ENCODE measurements around the gene OTUD3. TPM values are rescaled to one million over a fixed set of nuclear protein-coding genes. Genes with fewer than 3 reads are reported as not detected.

The OTUD3 gene
- polyA plus RNA-seq, 1 of the 3 experiments (the other 2 are of a cell fraction): 2.6 TPM

GRCh38 chr1:19918057-19918456 is 35.9 kb downstream of the OTUD3 start:
- DNase-seq: peak; percentile 86
- no peak overlapping the region for H3K4me2 ChIP-seq
- no peaks in the 10 kb centered on the region for H3K27me3 ChIP-seq (ENCODE audit: insufficient read depth)
- H2AFZ ChIP-seq (ENCODE audit: low read depth): no peak overlapping the region
- H3K4me3 ChIP-seq (ENCODE audit: low read depth in 2 of 2, low read length in 1 of 2): peak overlapping the region in 1 of 2 experiments; percentile 30; a peak in 1 of 4 replicates
- POLR2A ChIA-PET: no interaction called here
- H3K9me3 ChIP-seq: no peaks in the 10 kb centered on the region
- H3K79me2 ChIP-seq (ENCODE audit: insufficient read depth): no peaks in the 10 kb centered on the region
- H4K20me1 ChIP-seq (ENCODE audit: insufficient read depth): no peaks in the 10 kb centered on the region
- no peak overlapping the region for H3K27ac ChIP-seq (ENCODE audit: low read depth in 2 of 2, low read length in 1 of 2)
- H3F3A ChIP-seq (replicated peaks; ENCODE audit: insufficient read depth): no peaks in the 10 kb centered on the region
- peaks cover 5 to 13% of the 10 kb centered on the region in 2 experiments for H3K36me3 ChIP-seq (replicated peaks in 1 of 2; ENCODE audit: control insufficient read depth in 1 of 2, insufficient read depth in 2 of 2, low read length in 1 of 2)
- peak; percentile 23 for TF ChIP-seq CHD2 (IDR thresholded peaks at IDR 0.05; ENCODE audit: low read length, partially characterized antibody)
- peak; percentile 94 for TF ChIP-seq RAD21 (IDR thresholded peaks at IDR 0.05; ENCODE audit: low read length)
- TF ChIP-seq SMC3 (IDR thresholded peaks at IDR 0.05; ENCODE audit: low read depth, low read length): peak; percentile 87
- TF ChIP-seq CTCF (IDR thresholded peaks at IDR 0.05): peak; percentile 95
- no peak for TF ChIP-seq FOSL2 (IDR thresholded peaks at IDR 0.05; ENCODE audit: borderline replicate concordance, low read depth)
- CTCF ChIA-PET: interaction anchor here (0.5 to 14.7 kb wide), 40 partner anchors 9 to 1277 kb away, joined by 3 to 243 read pairs (median 4); partner anchors contain the start of genes OTUD3 and PLA2G2A
- no peak overlapping the region for H3K9ac ChIP-seq
- 23% methylated on average over 6 of the region's 6 CpGs for WGBS (ENCODE audit: low lambda C conversion rate)
- peaks cover 0 to 3% of the 10 kb centered on the region in 2 experiments; a peak in 1 of 4 replicates for H3K4me1 ChIP-seq (ENCODE audit: control insufficient read depth in 1 of 2, insufficient read depth in 2 of 2, low read depth in 1 of 2, low read length in 1 of 2)
- no peaks in the 10 kb centered on the region for H3K9me2 ChIP-seq

- TF ChIP-seq GABPA (IDR thresholded peaks at IDR 0.05; ENCODE audit: low read depth): no peak
- no peak for TF ChIP-seq PBX3 (IDR thresholded peaks at IDR 0.05)
- TF ChIP-seq TEAD4 (IDR thresholded peaks at IDR 0.05; ENCODE audit: borderline replicate concordance, insufficient read depth): no peak
- TF ChIP-seq POLR2AphosphoS5 (IDR thresholded peaks at IDR 0.05; ENCODE audit: low read depth, low read length): no peak
- no peak for TF ChIP-seq YY1 (IDR thresholded peaks at IDR 0.05; ENCODE audit: low read depth)
- no peak for TF ChIP-seq NRF1 (IDR thresholded peaks at IDR 0.05; ENCODE audit: low read depth, low read length)
- TF ChIP-seq JUND (IDR thresholded peaks at IDR 0.05): no peak
- TF ChIP-seq MEF2A (IDR thresholded peaks at IDR 0.05; ENCODE audit: borderline replicate concordance, low read depth): no peak
- TF ChIP-seq RFX5 (IDR thresholded peaks at IDR 0.05; ENCODE audit: low read length): no peak
- Histone ChIP-seq H3K9ac (no peak overlapping the region), H3K9me3 (no peaks in the 10 kb centered on the region), H3K4me3 (ENCODE audit: low read depth in 2 of 2, low read length in 1 of 2) (no peak overlapping the region), H3F3A (replicated peaks; ENCODE audit: insufficient read depth) (no peaks in the 10 kb centered on the region), H3K27ac (ENCODE audit: low read depth in 2 of 2, low read length in 1 of 2) (no peak overlapping the region), H3K9me2 (no peaks in the 10 kb centered on the region), H2AFZ (ENCODE audit: low read depth) (no peak overlapping the region), H3K4me2 (no peak overlapping the region), H3K36me3 (replicated peaks in 1 of 2; ENCODE audit: control insufficient read depth in 1 of 2, insufficient read depth in 2 of 2, low read length in 1 of 2) (no peaks in the 10 kb centered on the region), H3K4me1 (ENCODE audit: control insufficient read depth in 1 of 2, insufficient read depth in 2 of 2, low read depth in 1 of 2, low read length in 1 of 2) (peaks cover 0 to 3% of the 10 kb centered on the region in 2 experiments; a peak in 1 of 4 replicates), H3K27me3 (ENCODE audit: insufficient read depth) (no peaks in the 10 kb centered on the region), H3K79me2 (ENCODE audit: insufficient read depth) (no peaks in the 10 kb centered on the region), H4K20me1 (ENCODE audit: insufficient read depth) (no peaks in the 10 kb centered on the region)
- ChIA-PET POLR2A (no interaction called here), CTCF (interaction anchor here (0.5 to 14.7 kb wide), 8 partner anchors 8 to 621 kb away, joined by 3 to 243 read pairs (median 4); no protein-coding TSS in a partner anchor)
- DNase-seq: no peak
- WGBS (ENCODE audit: low lambda C conversion rate): 84% methylated on average over 15 of the region's 19 CpGs
These were observed 38.0 kb downstream of the OTUD3 start for GRCh38 chr1:19920132-19920710.

Data from SK-N-SH (cell line).